Activated CD4-positive, alpha-beta memory T cell treated with anti-CD3 and anti-CD28 coated beads, Interleukin-2, amount 10 ng/mL, durations not matched to agents 7 days and 5 days (primary cell): Measurements from ENCODE around the gene HAT1. TPM values are rescaled to one million over a fixed set of nuclear protein-coding genes. Genes with fewer than 3 reads are reported as not detected.

ENCODE experiments used
- CTCF ChIA-PET: fragments of 350-600 bp; sonication (Branson Sonifier 250); formaldehyde crosslinking; loops from one replicate; lab custom pipeline; 2021; ENCODE audit warnings: antibody characterized with exemption, inconsistent platforms; lab: Charles Lee
- POLR2A ChIA-PET: fragments of 350-600 bp; sonication (Branson Sonifier 250); formaldehyde crosslinking; loops from one replicate; lab custom pipeline; 2021; ENCODE audit warnings: antibody characterized with exemption; lab: Charles Lee
- DNase-seq: peaks from one replicate; pipeline ENCODE4 v3.0.0-alpha.2; 2020
- H3K27ac Mint-ChIP-seq: one replicate; pipeline ENCODE4 v1.8.0; 2021; ENCODE audit warnings: mild to moderate bottlenecking, mixed read lengths
- H3K27me3 Mint-ChIP-seq: one replicate; pipeline ENCODE4 v1.8.0; 2021; ENCODE audit warnings: mixed read lengths
- H3K36me3 Mint-ChIP-seq: one replicate; pipeline ENCODE4 v1.8.0; 2021; ENCODE audit warnings: low read depth, mixed read lengths
- H3K4me1 Mint-ChIP-seq: one replicate; pipeline ENCODE4 v1.8.0; 2021; ENCODE audit warnings: mixed read lengths
- H3K4me3 Mint-ChIP-seq: one replicate; pipeline ENCODE4 v1.8.0; 2021; ENCODE audit warnings: mild to moderate bottlenecking, mixed read lengths
- H3K9me3 Mint-ChIP-seq: one replicate; pipeline ENCODE4 v1.8.0; 2021; ENCODE audit warnings: mixed read lengths
- total RNA-seq, 2 experiments: library from RNA; stranded (reverse); gene quantifications; one replicate each; pipeline ENCODE4 v1.2.3, GENCODE V29; 2021

HAT1 gene
- total RNA-seq, 2 experiments from 2014 or later: 59.4 to 59.5 TPM

DNA sequence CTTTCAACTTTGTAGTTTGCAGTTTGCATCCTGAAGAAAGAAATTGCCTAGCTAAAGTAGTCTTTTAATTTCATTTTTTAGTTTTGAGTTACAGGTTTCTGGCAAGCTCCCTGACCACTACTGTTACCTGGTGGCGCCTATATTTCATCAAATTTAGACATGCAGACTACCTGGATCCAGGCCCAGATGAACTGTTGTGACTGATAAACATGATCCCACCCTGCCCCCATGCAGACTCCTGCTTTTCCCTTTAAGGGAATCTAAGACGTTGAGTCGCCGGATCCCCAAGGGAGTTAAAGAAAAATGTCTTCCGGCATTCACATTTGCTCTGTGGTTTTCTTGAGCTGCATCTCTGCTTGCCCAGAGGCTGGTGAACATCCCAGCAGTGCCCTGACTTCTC lies 99.7 kb downstream of the HAT1 start:
- H3K27me3 Mint-ChIP-seq: no peaks in the 10 kb centered on the region
- no peaks in the 10 kb centered on the region for H3K4me1 Mint-ChIP-seq
- no peaks in the 10 kb centered on the region for H3K36me3 Mint-ChIP-seq
- POLR2A ChIA-PET: no interaction called here
- no peaks in the 10 kb centered on the region for H3K9me3 Mint-ChIP-seq
- no peak overlapping the region for H3K27ac Mint-ChIP-seq
- H3K4me3 Mint-ChIP-seq: no peak overlapping the region
- CTCF ChIA-PET: no interaction called here
- no peak for DNase-seq

- no peak overlapping the region for H3K27ac Mint-ChIP-seq
- H3K4me1 Mint-ChIP-seq: no peaks in the 10 kb centered on the region
- ChIA-PET POLR2A (no interaction called here), CTCF (no interaction called here)
- H3K36me3 Mint-ChIP-seq: no peaks in the 10 kb centered on the region
- H3K27me3 Mint-ChIP-seq: no peaks in the 10 kb centered on the region
- no peak overlapping the region for H3K4me3 Mint-ChIP-seq
- H3K9me3 Mint-ChIP-seq: no peaks in the 10 kb centered on the region
- DNase-seq: no peak
These were observed 109.3 kb downstream of the HAT1 start for GRCh38 chr2:172031536-172031935.

Other genes starting within 250 kb of the HAT1 start
- 10 to 100 TPM; 51.5 to 55.3 TPM for gene DYNC1I2, start 235.0 kb upstream of the HAT1 start, total RNA-seq
- gene SLC25A12, start 28.2 kb upstream of the HAT1 start, total RNA-seq: 10 to 100 TPM; 24.1 to 28.1 TPM
- 1 to 10 TPM; 2.8 to 2.9 TPM for gene METAP1D, start 77.5 kb downstream of the HAT1 start, total RNA-seq
- gene DLX1, start 163.0 kb downstream of the HAT1 start, total RNA-seq: under 1 TPM in 1 of 2 experiments, not detected in 1; 0.18 TPM
- gene DLX2, start 180.4 kb downstream of the HAT1 start, total RNA-seq: not detected